ENCODE data around the gene SGPL1. TPM values are rescaled to one million over a fixed set of nuclear protein-coding genes. Genes with fewer than 3 reads are reported as not detected.

The SGPL1 gene
- total RNA-seq, 4 donors from 2014 or later, result 12.9 to 31.0 (median 21.3) TPM

GRCh38 chr10:70836319-70836718 is 20.6 kb downstream of the SGPL1 start:
- TF ChIP-seq POLR2A (IDR thresholded peaks at IDR 0.05; ENCODE audit: low read depth) (no peak), CTCF (IDR thresholded peaks at IDR 0.05) (no peak), EP300 (IDR thresholded peaks at IDR 0.05) (no peak), POLR2AphosphoS5 (IDR thresholded peaks at IDR 0.05) (no peak)
- WGBS, result 92% methylated on average over 2 of the region's 2 CpGs
- Histone ChIP-seq H3K4me3 (no peak overlapping the region), H3K4me1 (peaks cover 6 to 44% (median 19%) of the 10 kb centered on the region in 4 donors), H3K27ac (replicated peaks in 1 of 4) (no peak overlapping the region), H3K9me3 (no peaks in the 10 kb centered on the region), H3K27me3 (no peaks in the 10 kb centered on the region), H3K36me3 (peaks cover 0 to 5% (median 0%) of the 10 kb centered on the region in 4 donors)
- no peak for DNase-seq (ENCODE audit: extremely low spot score)
- intact Hi-C loops (cut with DNase I), result no loop called here

- DNase-seq (ENCODE audit: extremely low spot score), result no peak
- H3K27me3 ChIP-seq, result no peaks in the 10 kb centered on the region
- no peak overlapping the region for H3K27ac ChIP-seq (replicated peaks in 1 of 4)
- H3K9me3 ChIP-seq, result no peaks in the 10 kb centered on the region
- H3K4me1 ChIP-seq, result peaks cover 6 to 30% (median 11%) of the 10 kb centered on the region in 4 donors
- 96% methylated on average over 3 of the region's 3 CpGs for WGBS
- peaks cover 0 to 5% (median 0%) of the 10 kb centered on the region in 4 donors for H3K36me3 ChIP-seq
- intact Hi-C loops (cut with DNase I), result no loop called here
- no peak overlapping the region for H3K4me3 ChIP-seq
- TF ChIP-seq POLR2AphosphoS5 (IDR thresholded peaks at IDR 0.05) (no peak), CTCF (IDR thresholded peaks at IDR 0.05) (no peak), EP300 (IDR thresholded peaks at IDR 0.05) (no peak), POLR2A (IDR thresholded peaks at IDR 0.05; ENCODE audit: low read depth) (no peak)
Observed at GRCh38 chr10:70837660-70838059, 21.9 kb downstream of the SGPL1 start.

- Histone ChIP-seq H3K4me3 (no peak overlapping the region), H3K9me3 (no peaks in the 10 kb centered on the region), H3K4me1 (peaks cover 4 to 23% (median 6%) of the 10 kb centered on the region in 4 donors), H3K36me3 (peaks cover 0 to 5% (median 0%) of the 10 kb centered on the region in 4 donors), H3K27me3 (no peaks in the 10 kb centered on the region), H3K27ac (replicated peaks in 1 of 4) (no peak overlapping the region)
- no peak for TF ChIP-seq CTCF (IDR thresholded peaks at IDR 0.05)
- TF ChIP-seq EP300 (IDR thresholded peaks at IDR 0.05), result no peak
- no peak for TF ChIP-seq POLR2A (IDR thresholded peaks at IDR 0.05; ENCODE audit: low read depth)
- no peak for TF ChIP-seq POLR2AphosphoS5 (IDR thresholded peaks at IDR 0.05)
- intact Hi-C loops (cut with DNase I), result no loop called here
- WGBS, result 80% methylated on average over 4 of the region's 4 CpGs
- DNase-seq (ENCODE audit: extremely low spot score), result no peak
Observed at GRCh38 chr10:70838270-70838805, 22.6 kb downstream of the SGPL1 start.

GRCh38 chr10:70840836-70841235 is 25.1 kb downstream of the SGPL1 start:
- DNase-seq (ENCODE audit: extremely low spot score), result no peak
- peaks cover 0 to 16% (median 3%) of the 10 kb centered on the region in 4 donors for H3K4me1 ChIP-seq
- intact Hi-C loops (cut with DNase I), result no loop called here
- H3K27ac ChIP-seq (replicated peaks in 1 of 4), result no peak overlapping the region
- TF ChIP-seq EP300 (IDR thresholded peaks at IDR 0.05), result no peak
- no peak for TF ChIP-seq POLR2A (IDR thresholded peaks at IDR 0.05; ENCODE audit: low read depth)
- TF ChIP-seq CTCF (IDR thresholded peaks at IDR 0.05), result no peak
- no peak for TF ChIP-seq POLR2AphosphoS5 (IDR thresholded peaks at IDR 0.05)
- no peaks in the 10 kb centered on the region for H3K27me3 ChIP-seq
- WGBS, result 81% methylated on average over 2 of the region's 2 CpGs
- peaks cover 0 to 20% (median 9%) of the 10 kb centered on the region in 4 donors for H3K36me3 ChIP-seq
- no peak overlapping the region for H3K4me3 ChIP-seq
- no peaks in the 10 kb centered on the region for H3K9me3 ChIP-seq

GRCh38 chr10:70843333-70843732 is 27.6 kb downstream of the SGPL1 start:
- intact Hi-C loops (cut with DNase I), result no loop called here
- H3K27ac ChIP-seq (replicated peaks in 1 of 4), result no peak overlapping the region
- 89% methylated on average over 2 of the region's 2 CpGs for WGBS

More at GRCh38 chr10:70843333-70843732, 27.6 kb downstream of the SGPL1 start:
- Histone ChIP-seq H3K4me3 (no peak overlapping the region), H3K9me3 (no peaks in the 10 kb centered on the region), H3K27me3 (no peaks in the 10 kb centered on the region), H3K36me3 (peaks cover 0 to 25% (median 11%) of the 10 kb centered on the region in 4 donors), H3K4me1 (peaks cover 7 to 22% (median 11%) of the 10 kb centered on the region in 4 donors)
- DNase-seq (ENCODE audit: extremely low spot score), result no peak
- no peak for TF ChIP-seq POLR2AphosphoS5 (IDR thresholded peaks at IDR 0.05)
- TF ChIP-seq EP300 (IDR thresholded peaks at IDR 0.05), result no peak
- no peak for TF ChIP-seq POLR2A (IDR thresholded peaks at IDR 0.05; ENCODE audit: low read depth)
- TF ChIP-seq CTCF (IDR thresholded peaks at IDR 0.05), result no peak

Measured in esophagus muscularis mucosa (tissue), 4 donors.